HFFc6 (cell line): ENCODE data around the gene ARFIP2. TPM values are rescaled to one million over a fixed set of nuclear protein-coding genes. Genes with fewer than 3 reads are reported as not detected.
A peak's percentile ranks its signal among the peaks of the same experiment; 100 is the strongest.
"Not testable (repeated sequence)": the region's sequence is repeated elsewhere in the genome, so short reads cannot be mapped to it uniquely, and the experiment has no call there.

Source experiments
- DNase-seq: peaks from one replicate; pipeline ENCODE4 v3.0.0-alpha.2; 2018
- H3K27ac Mint-ChIP-seq: 2 replicates; pipeline ENCODE4 v1.8.0; 2020; ENCODE audit warnings: mild to moderate bottlenecking, mixed read lengths
- H3K27me3 Mint-ChIP-seq: 2 replicates; pipeline ENCODE4 v1.8.0; 2021; ENCODE audit warnings: mild to moderate bottlenecking, moderate library complexity, mixed read lengths; ENCODE audit not compliant: insufficient read depth
- H3K36me3 Mint-ChIP-seq: 2 replicates; pipeline ENCODE4 v1.8.0; 2021; ENCODE audit warnings: low read depth, mixed read lengths
- H3K4me1 Mint-ChIP-seq: 2 replicates; pipeline ENCODE4 v1.8.0; 2020; ENCODE audit warnings: low read depth, mixed read lengths
- H3K4me3 Mint-ChIP-seq: 2 replicates; pipeline ENCODE4 v1.8.0; 2020; ENCODE audit warnings: mild to moderate bottlenecking, moderate library complexity, mixed read lengths
- H3K9me3 Mint-ChIP-seq: 2 replicates; pipeline ENCODE4 v1.8.0; 2020; ENCODE audit warnings: mild to moderate bottlenecking, mixed read lengths
- total RNA-seq, 6 experiments: library from RNA; stranded (reverse); fragmentation: NEBNext Ultra II Directional; extraction: Animal tissue kit (Norgen Biotek cat#: 25700); gene quantifications; 2 replicates in 1 of 6; 3 replicates in 5 of 6; pipeline ENCODE4 v1.2.3, GENCODE V29; 2021
- TF ChIP-seq, protein P1 (sequence below): fragments of 200-600 bp; sonication (generic); IDR thresholded peaks from 2 replicates; pipeline ENCODE4 v1.5.0; 2021; ENCODE audit warnings: antibody characterized with exemption, mild to moderate bottlenecking

The ARFIP2 gene
- total RNA-seq, 6 experiments from 2014 or later: 60.9 to 72.4 (median 67.7) TPM

DNA sequence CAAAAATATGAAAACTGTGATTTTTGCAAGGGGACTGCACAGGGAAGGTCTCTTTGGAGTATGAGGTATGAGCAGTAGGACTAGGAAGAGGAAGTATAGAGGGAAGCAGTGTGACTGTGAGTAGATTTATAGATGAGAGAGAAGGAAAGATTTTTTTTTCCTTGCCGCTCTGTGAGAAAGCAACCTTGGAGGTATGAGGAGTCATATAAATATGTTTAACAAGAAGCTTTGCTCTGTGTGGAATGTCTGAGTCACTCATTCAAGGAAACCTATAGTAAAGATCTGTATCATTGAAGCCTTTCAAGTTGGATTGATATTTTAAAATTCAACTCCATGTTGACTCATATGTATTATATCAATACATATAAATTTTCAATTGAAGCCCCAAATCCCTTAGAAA, 42.1 kb upstream of the ARFIP2 start:
- no peaks in the 10 kb centered on the region for H3K9me3 Mint-ChIP-seq
- H3K36me3 Mint-ChIP-seq: no peaks in the 10 kb centered on the region
- peak overlapping the region; percentile 28 for H3K4me3 Mint-ChIP-seq
- TF ChIP-seq, protein P1, sequence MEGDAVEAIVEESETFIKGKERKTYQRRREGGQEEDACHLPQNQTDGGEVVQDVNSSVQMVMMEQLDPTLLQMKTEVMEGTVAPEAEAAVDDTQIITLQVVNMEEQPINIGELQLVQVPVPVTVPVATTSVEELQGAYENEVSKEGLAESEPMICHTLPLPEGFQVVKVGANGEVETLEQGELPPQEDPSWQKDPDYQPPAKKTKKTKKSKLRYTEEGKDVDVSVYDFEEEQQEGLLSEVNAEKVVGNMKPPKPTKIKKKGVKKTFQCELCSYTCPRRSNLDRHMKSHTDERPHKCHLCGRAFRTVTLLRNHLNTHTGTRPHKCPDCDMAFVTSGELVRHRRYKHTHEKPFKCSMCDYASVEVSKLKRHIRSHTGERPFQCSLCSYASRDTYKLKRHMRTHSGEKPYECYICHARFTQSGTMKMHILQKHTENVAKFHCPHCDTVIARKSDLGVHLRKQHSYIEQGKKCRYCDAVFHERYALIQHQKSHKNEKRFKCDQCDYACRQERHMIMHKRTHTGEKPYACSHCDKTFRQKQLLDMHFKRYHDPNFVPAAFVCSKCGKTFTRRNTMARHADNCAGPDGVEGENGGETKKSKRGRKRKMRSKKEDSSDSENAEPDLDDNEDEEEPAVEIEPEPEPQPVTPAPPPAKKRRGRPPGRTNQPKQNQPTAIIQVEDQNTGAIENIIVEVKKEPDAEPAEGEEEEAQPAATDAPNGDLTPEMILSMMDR: no peak
- H3K27me3 Mint-ChIP-seq: no peaks in the 10 kb centered on the region; the same call in 1 of the 2 replicates
- peaks cover 38% of the 10 kb centered on the region for H3K4me1 Mint-ChIP-seq
- DNase-seq: peak; percentile 75
- peak overlapping the region; percentile 71 for H3K27ac Mint-ChIP-seq

GRCh38 chr11:6521946-6522345, 40.8 kb upstream of the ARFIP2 start:
- not testable (repeated sequence) for H3K9me3 Mint-ChIP-seq, H3K27ac Mint-ChIP-seq, H3K27me3 Mint-ChIP-seq, DNase-seq, H3K36me3 Mint-ChIP-seq, H3K4me3 Mint-ChIP-seq
- peaks cover 36% of the 10 kb centered on the region for H3K4me1 Mint-ChIP-seq

DNA sequence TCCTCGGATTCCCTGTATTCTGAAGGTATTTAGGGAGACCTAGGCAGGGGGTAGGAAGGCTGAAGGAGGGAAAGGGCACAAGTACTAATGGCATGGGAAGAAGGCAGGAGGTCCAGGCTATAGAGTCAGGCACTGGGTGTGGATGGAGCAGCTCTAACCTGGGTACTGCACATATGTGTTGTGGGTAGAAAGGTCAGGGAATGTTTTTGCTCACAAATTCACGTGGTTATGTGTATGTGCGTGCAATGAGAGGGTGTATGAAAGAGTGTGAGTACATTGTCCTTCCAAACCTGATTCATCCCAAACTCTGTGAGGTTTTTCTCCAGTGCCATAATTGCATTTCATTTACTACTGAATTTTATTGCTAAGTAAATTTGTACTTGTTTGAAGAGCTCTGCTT, 39.1 kb upstream of the ARFIP2 start:
- Mint-ChIP-seq H3K36me3 (peaks cover 3% of the 10 kb centered on the region), H3K27me3 (no peaks in the 10 kb centered on the region), H3K4me3 (no peak overlapping the region), H3K4me1 (peaks cover 26% of the 10 kb centered on the region), H3K9me3 (no peaks in the 10 kb centered on the region), H3K27ac (no peak overlapping the region)
- no peak for DNase-seq
- TF ChIP-seq, protein P1: no peak

DNA sequence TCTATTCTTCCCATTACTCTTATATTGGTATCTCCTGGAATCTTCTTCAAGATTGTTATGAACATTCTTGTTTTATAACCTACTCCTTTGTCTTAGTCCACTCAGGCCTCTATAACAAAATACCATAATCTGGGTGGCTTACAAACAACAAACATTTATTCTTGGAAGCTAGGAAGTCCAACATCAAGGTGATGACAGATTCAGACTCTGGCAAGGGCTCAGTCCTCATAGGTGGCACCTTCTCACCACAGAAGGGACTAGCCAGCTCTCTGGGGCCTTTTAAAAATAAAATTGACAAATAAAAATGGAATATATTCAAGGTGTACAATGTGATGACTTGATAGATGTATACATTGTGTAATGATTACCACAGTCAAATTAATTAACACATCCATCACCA, 35.7 kb upstream of the ARFIP2 start:
- Mint-ChIP-seq H3K4me3 (no peak overlapping the region), H3K27me3 (no peaks in the 10 kb centered on the region), H3K9me3 (no peaks in the 10 kb centered on the region), H3K27ac (no peak overlapping the region), H3K36me3 (peaks cover 21% of the 10 kb centered on the region), H3K4me1 (no peaks in the 10 kb centered on the region)
- TF ChIP-seq, protein P1: no peak
- DNase-seq: no peak

GRCh38 chr11:6505577-6506240, 24.6 kb upstream of the ARFIP2 start:
- TF ChIP-seq, protein P1: peak; percentile 91
- Mint-ChIP-seq H3K27me3 (no peaks in the 10 kb centered on the region; the same call in 1 of the 2 replicates), H3K4me1 (peaks cover 51% of the 10 kb centered on the region), H3K4me3 (peak overlapping the region; percentile 60; the same call in 1 of the 2 replicates), H3K36me3 (peaks cover 9% of the 10 kb centered on the region), H3K9me3 (no peaks in the 10 kb centered on the region), H3K27ac (peak overlapping the region; percentile 87)
- DNase-seq: peak; percentile 87

- peaks cover 48% of the 10 kb centered on the region for H3K4me1 Mint-ChIP-seq
- TF ChIP-seq, protein P1: no peak
- no peak for DNase-seq
- peak overlapping the region; percentile 51 for H3K27ac Mint-ChIP-seq
- H3K9me3 Mint-ChIP-seq: no peaks in the 10 kb centered on the region
- no peak overlapping the region for H3K4me3 Mint-ChIP-seq
- peaks cover 4% of the 10 kb centered on the region; the same call in 1 of the 2 replicates for H3K36me3 Mint-ChIP-seq
- H3K27me3 Mint-ChIP-seq: no peaks in the 10 kb centered on the region; the same call in 1 of the 2 replicates
Measured at GRCh38 chr11:6504166-6504565, 23.0 kb upstream of the ARFIP2 start.
